ENCODE measurements around the gene EVPL.

EVPL gene

DNA sequence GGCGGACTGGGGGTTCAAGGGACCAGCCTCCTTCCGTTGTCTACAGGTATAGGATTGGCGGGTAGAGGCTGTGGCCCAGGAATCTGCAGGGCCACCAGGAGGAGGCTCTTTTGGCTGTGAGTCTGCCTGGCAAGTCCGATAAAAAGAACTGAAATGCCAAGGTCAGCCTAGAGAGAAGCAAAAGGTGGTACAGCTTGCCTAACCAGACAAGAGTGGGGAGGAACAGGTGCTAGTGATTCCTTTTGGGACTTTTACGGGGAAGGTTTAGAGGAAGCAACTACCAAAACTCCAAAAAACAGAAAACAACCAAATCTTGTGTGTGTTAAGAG is 5.6 kb upstream of the EVPL start:
- no peak for DNase-seq
- H3K9me3 ChIP-seq (ENCODE audit: severe bottlenecking): peaks cover 7% of the 10 kb centered on the region
- H3K27ac ChIP-seq: no peak overlapping the region
- no peak overlapping the region for H3K4me3 ChIP-seq (ENCODE audit: low read depth, low read length)
- no peaks in the 10 kb centered on the region for H3K27me3 ChIP-seq (ENCODE audit: insufficient read depth, low read depth, severe bottlenecking)
- TF ChIP-seq, protein P1, sequence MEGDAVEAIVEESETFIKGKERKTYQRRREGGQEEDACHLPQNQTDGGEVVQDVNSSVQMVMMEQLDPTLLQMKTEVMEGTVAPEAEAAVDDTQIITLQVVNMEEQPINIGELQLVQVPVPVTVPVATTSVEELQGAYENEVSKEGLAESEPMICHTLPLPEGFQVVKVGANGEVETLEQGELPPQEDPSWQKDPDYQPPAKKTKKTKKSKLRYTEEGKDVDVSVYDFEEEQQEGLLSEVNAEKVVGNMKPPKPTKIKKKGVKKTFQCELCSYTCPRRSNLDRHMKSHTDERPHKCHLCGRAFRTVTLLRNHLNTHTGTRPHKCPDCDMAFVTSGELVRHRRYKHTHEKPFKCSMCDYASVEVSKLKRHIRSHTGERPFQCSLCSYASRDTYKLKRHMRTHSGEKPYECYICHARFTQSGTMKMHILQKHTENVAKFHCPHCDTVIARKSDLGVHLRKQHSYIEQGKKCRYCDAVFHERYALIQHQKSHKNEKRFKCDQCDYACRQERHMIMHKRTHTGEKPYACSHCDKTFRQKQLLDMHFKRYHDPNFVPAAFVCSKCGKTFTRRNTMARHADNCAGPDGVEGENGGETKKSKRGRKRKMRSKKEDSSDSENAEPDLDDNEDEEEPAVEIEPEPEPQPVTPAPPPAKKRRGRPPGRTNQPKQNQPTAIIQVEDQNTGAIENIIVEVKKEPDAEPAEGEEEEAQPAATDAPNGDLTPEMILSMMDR (IDR thresholded peaks at IDR 0.05; ENCODE audit: low read depth, low read length): no peak
- H3K36me3 ChIP-seq: peaks cover 6% of the 10 kb centered on the region

DNA sequence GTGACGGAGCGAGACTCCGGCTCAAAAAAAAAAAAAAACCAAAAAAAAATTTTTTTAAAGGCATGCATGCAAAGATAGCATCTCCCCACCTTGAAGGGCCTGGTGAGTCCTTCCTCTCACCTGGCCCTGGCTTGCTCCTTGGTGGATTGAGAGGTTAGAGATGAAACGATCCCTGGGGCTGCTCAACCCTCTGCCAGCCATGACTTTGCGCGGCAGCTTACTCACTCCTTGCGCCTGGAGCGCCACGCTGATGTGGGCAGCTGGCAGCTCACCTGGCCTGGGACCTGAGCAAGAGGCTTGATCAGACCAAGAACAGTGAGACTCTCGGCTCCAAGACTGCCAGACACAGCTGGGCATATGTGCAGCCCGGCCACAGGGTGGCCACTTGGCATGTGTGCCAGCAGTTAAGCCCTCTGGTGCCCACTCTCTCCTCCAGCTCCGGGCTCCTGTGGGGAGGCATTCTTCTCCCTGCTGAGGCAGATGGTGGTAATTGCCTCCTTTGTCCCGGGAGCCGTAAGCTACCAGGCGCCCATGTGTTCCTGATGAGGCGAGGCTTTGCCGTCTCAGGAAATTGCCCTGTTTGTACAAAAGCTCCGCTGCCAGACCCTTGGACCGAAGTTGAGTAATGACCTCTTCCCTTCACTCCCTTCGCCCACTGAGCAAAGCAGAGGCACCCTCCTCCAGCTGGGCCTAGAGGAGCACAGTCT is 5.1 kb upstream of the EVPL start:
- H3K36me3 ChIP-seq: peaks cover 4% of the 10 kb centered on the region; the same call in 1 of the 2 replicates
- no peak overlapping the region for H3K4me3 ChIP-seq (ENCODE audit: low read depth, low read length)
- H3K27ac ChIP-seq: no peak overlapping the region
- no peaks in the 10 kb centered on the region for H3K27me3 ChIP-seq (ENCODE audit: insufficient read depth, low read depth, severe bottlenecking)
- no peak for DNase-seq
- TF ChIP-seq, protein P1 (IDR thresholded peaks at IDR 0.05; ENCODE audit: low read depth, low read length): no peak
- peaks cover 7% of the 10 kb centered on the region for H3K9me3 ChIP-seq (ENCODE audit: severe bottlenecking)

DNA sequence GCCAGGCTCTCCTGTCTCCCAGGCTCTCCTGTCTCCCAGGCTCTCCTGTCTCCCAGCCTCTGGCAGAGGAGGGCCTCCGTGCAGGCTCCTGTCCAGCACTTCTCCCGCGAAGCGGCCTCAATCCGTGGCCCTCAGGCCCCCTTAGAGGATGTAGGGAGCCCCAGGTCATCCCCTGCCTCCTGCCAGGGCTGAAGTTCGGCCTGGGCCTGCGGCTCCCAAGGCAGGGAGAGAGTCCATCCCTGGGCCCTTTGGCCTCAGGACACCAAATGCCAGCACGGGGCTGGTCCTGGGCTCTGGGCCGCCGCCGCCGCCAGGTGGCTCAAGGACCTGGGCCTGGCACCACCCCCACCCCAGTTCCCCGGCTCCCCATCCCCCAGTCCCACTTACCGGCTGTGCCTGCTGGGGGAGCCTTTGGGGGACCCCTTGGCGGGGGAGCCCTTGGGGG is 370 bp downstream of the EVPL start:
- Histone ChIP-seq H3K36me3 (no peaks in the 10 kb centered on the region; the same call in 1 of the 2 replicates), H3K27me3 (ENCODE audit: insufficient read depth, low read depth, severe bottlenecking) (no peaks in the 10 kb centered on the region), H3K9me3 (ENCODE audit: severe bottlenecking) (peaks cover 3% of the 10 kb centered on the region), H3K4me3 (ENCODE audit: low read depth, low read length) (peak overlapping the region; percentile 23), H3K27ac (peak overlapping the region; percentile 64)
- peak; percentile 46 for DNase-seq
- TF ChIP-seq, protein P1 (IDR thresholded peaks at IDR 0.05; ENCODE audit: low read depth, low read length): no peak

DNA sequence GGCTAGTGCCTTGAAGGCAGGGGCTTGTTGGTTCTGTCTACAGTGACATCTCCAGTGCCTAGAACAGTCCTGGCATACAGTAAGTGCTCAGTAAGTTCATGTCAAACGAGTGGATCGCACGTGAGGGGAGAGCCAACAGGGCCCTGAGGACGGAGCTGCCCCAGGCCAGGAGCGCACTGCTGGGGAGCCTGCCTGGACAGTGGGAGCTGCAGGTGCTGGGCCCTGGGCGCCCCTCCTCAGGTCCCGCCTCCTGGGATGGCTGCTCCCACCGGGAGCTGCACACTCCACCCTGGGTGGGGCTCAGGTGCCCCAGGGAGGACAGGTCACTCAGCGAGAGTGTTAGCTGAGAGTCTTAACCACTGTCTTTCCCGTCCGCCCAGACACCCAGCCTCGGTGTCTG is 1.8 kb downstream of the EVPL start:
- TF ChIP-seq, protein P1 (IDR thresholded peaks at IDR 0.05; ENCODE audit: low read depth, low read length): no peak
- H3K36me3 ChIP-seq: no peaks in the 10 kb centered on the region; the same call in 1 of the 2 replicates
- H3K4me3 ChIP-seq (ENCODE audit: low read depth, low read length): no peak overlapping the region
- DNase-seq: no peak
- no peaks in the 10 kb centered on the region for H3K27me3 ChIP-seq (ENCODE audit: insufficient read depth, low read depth, severe bottlenecking)
- no peaks in the 10 kb centered on the region for H3K9me3 ChIP-seq (ENCODE audit: severe bottlenecking)
- no peak overlapping the region for H3K27ac ChIP-seq

DNA sequence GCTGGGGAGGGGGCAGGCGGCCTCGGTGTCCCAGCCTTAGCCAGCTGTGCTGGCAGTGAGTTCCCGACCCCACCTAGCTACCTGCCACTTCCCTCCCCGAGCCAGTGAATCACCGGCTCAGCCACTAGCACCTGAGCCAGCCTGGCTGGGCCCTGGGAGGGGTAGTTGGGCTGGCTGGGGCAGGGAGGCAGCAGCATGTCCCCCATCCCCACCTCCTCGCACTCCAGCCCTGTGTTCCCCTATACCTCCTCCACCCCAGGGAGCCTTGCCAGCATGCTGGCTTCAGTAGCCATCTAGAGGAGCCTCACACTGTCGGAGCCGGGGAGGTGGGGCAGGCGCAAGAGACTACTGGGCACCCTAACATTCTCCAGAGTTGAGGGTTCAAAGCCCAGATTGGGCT is 2.8 kb downstream of the EVPL start:
- no peaks in the 10 kb centered on the region for H3K27me3 ChIP-seq (ENCODE audit: insufficient read depth, low read depth, severe bottlenecking)
- TF ChIP-seq, protein P1 (IDR thresholded peaks at IDR 0.05; ENCODE audit: low read depth, low read length): no peak
- H3K27ac ChIP-seq: no peak overlapping the region
- H3K36me3 ChIP-seq: peaks cover under 1% of the 10 kb centered on the region
- DNase-seq: no peak
- H3K9me3 ChIP-seq (ENCODE audit: severe bottlenecking): no peaks in the 10 kb centered on the region
- H3K4me3 ChIP-seq (ENCODE audit: low read depth, low read length): no peak overlapping the region

DNA sequence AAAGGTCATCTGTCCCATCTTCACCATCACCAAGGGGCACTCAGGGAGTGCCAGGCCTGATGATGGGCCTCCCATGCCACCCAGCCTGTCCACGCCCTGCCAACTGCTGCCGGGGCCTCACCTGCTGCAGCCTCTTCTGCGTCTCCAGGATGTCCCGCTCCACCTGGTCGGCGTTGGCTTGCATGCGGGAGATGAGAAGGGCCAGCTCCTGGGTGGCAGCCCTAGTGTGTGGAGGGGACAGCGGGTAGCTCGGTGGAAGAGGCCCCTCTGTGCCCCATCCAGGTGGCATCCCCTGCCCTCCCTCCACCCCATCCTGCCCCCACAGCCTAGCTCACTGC is 3.2 kb downstream of the EVPL start:
- H3K9me3 ChIP-seq (ENCODE audit: severe bottlenecking): no peaks in the 10 kb centered on the region
- H3K27me3 ChIP-seq (ENCODE audit: insufficient read depth, low read depth, severe bottlenecking): no peaks in the 10 kb centered on the region
- no peak overlapping the region for H3K27ac ChIP-seq
- no peak overlapping the region for H3K4me3 ChIP-seq (ENCODE audit: low read depth, low read length)
- peaks cover 4% of the 10 kb centered on the region for H3K36me3 ChIP-seq
- no peak for DNase-seq
- TF ChIP-seq, protein P1 (IDR thresholded peaks at IDR 0.05; ENCODE audit: low read depth, low read length): no peak

Measured in WERI-Rb-1 (cell line).